ENCODE measurements around the gene FBL. TPM values are rescaled to one million over a fixed set of nuclear protein-coding genes. Genes with fewer than 3 reads are reported as not detected.

The FBL gene
- total RNA-seq, 2 donors from 2014 or later, result 139 to 224 TPM

DNA sequence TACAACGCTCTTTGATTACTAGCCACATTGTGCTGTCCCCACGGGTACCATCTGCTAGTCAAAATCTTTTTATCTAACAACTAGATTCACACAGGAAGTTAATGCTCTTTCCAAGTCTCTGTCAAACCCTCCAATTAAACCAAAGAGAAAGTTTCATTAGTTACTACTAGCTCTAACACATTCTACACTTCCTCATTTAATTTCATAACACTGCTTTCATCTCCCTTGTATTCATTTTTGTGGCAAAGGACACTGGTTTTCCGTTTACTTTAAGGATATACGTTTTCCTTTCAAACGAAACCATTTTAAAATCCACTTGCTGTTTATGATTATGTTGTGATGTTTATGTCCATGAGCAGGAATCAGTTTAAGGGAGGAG lies 17.5 kb downstream of the FBL start:
- Histone ChIP-seq H3K27me3 (replicated peaks; ENCODE audit: insufficient read depth) (no peaks in the 10 kb centered on the region), H3K4me3 (no peak overlapping the region), H3K9me3 (no peaks in the 10 kb centered on the region), H3K27ac (no peak overlapping the region), H3K36me3 (peaks cover 2 to 25% of the 10 kb centered on the region in 2 donors), H3K4me1 (replicated peaks) (peaks cover 8% of the 10 kb centered on the region)
- no peak for DNase-seq (ENCODE audit: low spot score)
- 63% methylated on average over 5 of the region's 5 CpGs for WGBS
- intact Hi-C loops (cut with DNase I), result no loop called here
- TF ChIP-seq, protein P1, sequence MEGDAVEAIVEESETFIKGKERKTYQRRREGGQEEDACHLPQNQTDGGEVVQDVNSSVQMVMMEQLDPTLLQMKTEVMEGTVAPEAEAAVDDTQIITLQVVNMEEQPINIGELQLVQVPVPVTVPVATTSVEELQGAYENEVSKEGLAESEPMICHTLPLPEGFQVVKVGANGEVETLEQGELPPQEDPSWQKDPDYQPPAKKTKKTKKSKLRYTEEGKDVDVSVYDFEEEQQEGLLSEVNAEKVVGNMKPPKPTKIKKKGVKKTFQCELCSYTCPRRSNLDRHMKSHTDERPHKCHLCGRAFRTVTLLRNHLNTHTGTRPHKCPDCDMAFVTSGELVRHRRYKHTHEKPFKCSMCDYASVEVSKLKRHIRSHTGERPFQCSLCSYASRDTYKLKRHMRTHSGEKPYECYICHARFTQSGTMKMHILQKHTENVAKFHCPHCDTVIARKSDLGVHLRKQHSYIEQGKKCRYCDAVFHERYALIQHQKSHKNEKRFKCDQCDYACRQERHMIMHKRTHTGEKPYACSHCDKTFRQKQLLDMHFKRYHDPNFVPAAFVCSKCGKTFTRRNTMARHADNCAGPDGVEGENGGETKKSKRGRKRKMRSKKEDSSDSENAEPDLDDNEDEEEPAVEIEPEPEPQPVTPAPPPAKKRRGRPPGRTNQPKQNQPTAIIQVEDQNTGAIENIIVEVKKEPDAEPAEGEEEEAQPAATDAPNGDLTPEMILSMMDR (IDR thresholded peaks at IDR 0.05), result no peak
- TF ChIP-seq POLR2A (IDR thresholded peaks at IDR 0.05) (no peak), POLR2AphosphoS5 (IDR thresholded peaks at IDR 0.05) (no peak)

DNA sequence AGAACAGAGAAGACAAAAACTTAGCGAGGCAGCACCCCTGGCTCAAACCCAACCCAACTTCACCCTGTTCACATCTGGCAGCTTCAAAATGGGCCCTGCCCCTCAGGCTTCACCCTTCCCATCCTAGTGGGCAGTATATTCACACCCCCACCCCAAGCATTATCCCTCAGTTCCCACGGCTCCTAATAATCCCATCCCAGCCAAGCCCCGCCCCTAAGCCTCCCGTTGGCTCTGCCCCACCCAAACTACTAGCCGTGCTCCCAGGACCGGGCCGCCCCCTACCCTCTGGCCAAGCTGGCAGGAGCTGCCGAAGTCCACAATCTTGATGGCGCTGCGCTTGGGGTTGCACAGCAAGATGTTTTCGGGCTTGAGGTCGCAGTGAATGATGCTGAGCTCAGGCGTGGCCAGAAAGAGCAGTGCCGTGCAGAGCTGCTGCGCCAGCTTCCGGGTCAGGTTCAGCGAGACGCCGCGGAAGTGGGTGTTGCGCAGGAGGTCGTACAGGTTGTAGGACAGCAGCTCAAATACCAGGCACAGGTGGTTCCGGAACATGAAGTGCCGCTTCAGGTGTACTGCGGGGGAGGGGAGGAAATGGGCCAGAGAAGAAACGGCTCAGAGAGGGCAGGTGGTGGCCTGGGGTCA lies 18.0 kb downstream of the FBL start:
- H3K27ac ChIP-seq, result no peak overlapping the region
- no peak overlapping the region for H3K4me3 ChIP-seq
- no peak for DNase-seq (ENCODE audit: low spot score)
- H3K27me3 ChIP-seq (replicated peaks; ENCODE audit: insufficient read depth), result no peaks in the 10 kb centered on the region
- TF ChIP-seq, protein P1 (IDR thresholded peaks at IDR 0.05), result no peak
- TF ChIP-seq POLR2A (IDR thresholded peaks at IDR 0.05) (no peak), POLR2AphosphoS5 (IDR thresholded peaks at IDR 0.05) (no peak)
- intact Hi-C loops (cut with DNase I), result no loop called here
- peaks cover 8% of the 10 kb centered on the region for H3K4me1 ChIP-seq (replicated peaks)
- H3K9me3 ChIP-seq, result no peaks in the 10 kb centered on the region
- H3K36me3 ChIP-seq, result peaks cover 2 to 25% of the 10 kb centered on the region in 2 donors
- WGBS, result 81% methylated on average over 26 of the region's 26 CpGs

DNA sequence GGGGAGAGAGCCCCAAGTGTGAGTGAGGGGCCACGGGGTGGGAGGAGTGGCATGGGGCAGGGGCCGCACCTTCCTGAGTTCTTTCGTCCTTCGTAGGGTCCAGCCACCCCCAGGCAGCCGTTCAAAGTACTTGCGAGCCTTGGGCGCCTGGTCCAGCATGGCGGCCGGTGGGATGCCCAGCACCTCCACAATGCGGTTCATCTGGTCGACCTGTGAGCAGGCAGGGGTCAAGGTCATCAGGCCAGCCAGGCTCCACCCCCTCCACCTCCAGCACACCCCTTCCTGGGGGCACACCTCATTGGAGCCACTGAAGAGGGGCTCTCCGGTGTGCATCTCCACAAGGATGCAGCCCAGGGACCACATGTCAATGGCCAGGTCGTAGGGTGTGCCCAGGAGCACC lies 19.0 kb downstream of the FBL start:
- H3K27me3 ChIP-seq (replicated peaks; ENCODE audit: insufficient read depth), result no peaks in the 10 kb centered on the region
- H3K9me3 ChIP-seq, result no peaks in the 10 kb centered on the region
- no peak overlapping the region for H3K27ac ChIP-seq
- DNase-seq (ENCODE audit: low spot score), result no peak
- intact Hi-C loops (cut with DNase I), result no loop called here
- H3K4me1 ChIP-seq (replicated peaks), result no peaks in the 10 kb centered on the region
- TF ChIP-seq POLR2AphosphoS5 (IDR thresholded peaks at IDR 0.05), result no peak
- TF ChIP-seq, protein P1 (IDR thresholded peaks at IDR 0.05), result no peak
- TF ChIP-seq POLR2A (IDR thresholded peaks at IDR 0.05), result no peak
- H3K36me3 ChIP-seq, result peaks cover 2 to 25% of the 10 kb centered on the region in 2 donors
- WGBS, result 83% methylated on average over 13 of the region's 13 CpGs
- no peak overlapping the region for H3K4me3 ChIP-seq

DNA sequence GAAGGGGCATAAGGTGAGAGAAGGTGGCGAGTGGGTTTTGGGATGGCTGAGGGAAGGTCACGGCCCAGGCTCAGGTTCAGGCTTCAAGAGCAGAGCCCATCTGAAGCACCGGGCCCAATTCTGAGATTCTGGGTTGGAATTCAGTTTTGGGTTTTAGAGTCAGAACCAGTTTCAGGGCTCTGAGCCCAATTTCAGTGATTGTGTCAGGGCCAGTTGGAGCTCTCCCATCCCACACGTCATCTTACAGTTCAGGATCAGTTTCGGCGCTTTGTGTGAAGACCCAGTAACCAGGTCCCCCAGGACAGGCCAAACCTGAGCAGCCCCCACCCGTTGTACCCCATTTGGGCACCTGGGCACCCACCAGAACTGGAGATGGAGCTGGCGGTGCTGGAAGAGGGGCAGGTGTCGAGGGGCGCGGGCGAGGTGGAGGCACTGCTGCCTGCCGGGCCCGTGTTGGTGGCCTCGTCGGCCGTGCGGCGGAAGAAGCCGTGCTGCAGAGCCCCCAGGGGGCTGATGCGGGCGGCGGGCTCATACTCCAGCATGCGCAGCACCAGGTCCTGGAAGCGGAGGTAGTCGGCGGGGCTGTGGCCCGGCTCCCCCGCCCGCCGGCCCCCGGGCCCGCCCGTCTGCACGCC lies 19.8 kb downstream of the FBL start:
- TF ChIP-seq, protein P1 (IDR thresholded peaks at IDR 0.05), result no peak
- TF ChIP-seq POLR2A (IDR thresholded peaks at IDR 0.05) (no peak), POLR2AphosphoS5 (IDR thresholded peaks at IDR 0.05) (no peak)
- intact Hi-C loops (cut with DNase I), result no loop called here
- Histone ChIP-seq H3K27me3 (replicated peaks; ENCODE audit: insufficient read depth) (no peaks in the 10 kb centered on the region), H3K9me3 (no peaks in the 10 kb centered on the region), H3K36me3 (peaks cover 2 to 25% of the 10 kb centered on the region in 2 donors), H3K27ac (no peak overlapping the region), H3K4me3 (no peak overlapping the region), H3K4me1 (replicated peaks) (no peaks in the 10 kb centered on the region)
- WGBS, result 90% methylated on average over 33 of the region's 35 CpGs
- no peak for DNase-seq (ENCODE audit: low spot score)

All from prostate gland (tissue), 2 donors.